ENCODE data around the gene MAPK6. TPM values are rescaled to one million over a fixed set of nuclear protein-coding genes. Genes with fewer than 3 reads are reported as not detected.
A peak's percentile ranks its signal among the peaks of the same experiment; 100 is the strongest.

Gene MAPK6
- total and polyA plus RNA-seq, 9 of the 15 experiments (the other 6 are each of a cell fraction or from before 2014, with no cell fraction given) = 28.5 to 97.1 (median 74.0) TPM

GRCh38 chr15:52057996-52058395 is 39.0 kb downstream of the MAPK6 start (continued):
- TF ChIP-seq HES1 (IDR thresholded peaks at IDR 0.05; ENCODE audit: low read depth) = no peak
- TF ChIP-seq KDM1A (IDR thresholded peaks at IDR 0.05) = no peak
- no peak for TF ChIP-seq ZNF551 (CRISPR knock-in tag; IDR thresholded peaks at IDR 0.05)
- no peak for TF ChIP-seq HDAC1 (IDR thresholded peaks at IDR 0.05)
- TF ChIP-seq PBX2 (CRISPR knock-in tag; IDR thresholded peaks at IDR 0.05; ENCODE audit: low read depth) = no peak
- TF ChIP-seq PBX2 (tag; conservative IDR thresholded peaks at IDR 0.05; ENCODE audit: low read depth) = no peak

GRCh38 chr15:52060501-52060900 is 41.5 kb downstream of the MAPK6 start:
- peaks cover 95% of the 10 kb centered on the region for H3K36me3 ChIP-seq (ENCODE audit: control insufficient read depth, insufficient read depth, low read length)
- in situ Hi-C loops (cut with MboI) (no loop called here), intact Hi-C loops (cut with micrococcal nuclease) (no loop called here)
- 50% methylated on average over 1 of the region's 1 CpG for WGBS (ENCODE audit: insufficient coverage, low coverage, missing lambda C conversion rate)
- no peak for TF ChIP-seq CEBPG (CRISPR knock-in tag; IDR thresholded peaks at IDR 0.05)
- peak in 1 of 2 experiments; percentile 40; a peak in 1 of 4 replicates for TF ChIP-seq CEBPG (tag; conservative IDR thresholded peaks at IDR 0.05 in 1 of 2, IDR thresholded peaks at IDR 0.05 in 1 of 2)
- no peak for TF ChIP-seq E2F8 (IDR thresholded peaks at IDR 0.05; ENCODE audit: low read depth, partially characterized antibody)
- peak; percentile 38; the same call in 1 of the 2 replicates for TF ChIP-seq HMBOX1 (IDR thresholded peaks at IDR 0.05)
- no peak overlapping the region for H3K4me2 ChIP-seq (ENCODE audit: insufficient read depth, low read length)
- CTCF ChIA-PET (ENCODE audit: low intra/inter-chr PET ratio) = no interaction called here
- DNase-seq (ENCODE audit: extremely low read depth in 1 of 4, low spot score in 3 of 4) = no peak
- no peaks in the 10 kb centered on the region for H3K4me1 ChIP-seq (replicated peaks in 1 of 2; ENCODE audit: control insufficient read depth in 2 of 2, insufficient read depth in 2 of 2, low read length in 2 of 2)
- BruUV-seq (replicated peaks) = no TSS peak
- H3K27me3 ChIP-seq (ENCODE audit: control insufficient read depth in 2 of 2, insufficient read depth in 2 of 2, low read length in 2 of 2) = no peaks in the 10 kb centered on the region
- ATAC-seq = no peak
- peaks cover 3% of the 10 kb centered on the region; the same call in 1 of the 3 replicates for H3K79me2 ChIP-seq (ENCODE audit: control insufficient read depth, insufficient read depth, low read length)
- 0 out of 2 replicates have a peak, but pooled peaks cover 4% of the 10 kb centered on the region for H4K20me1 ChIP-seq (replicated peaks; ENCODE audit: control insufficient read depth, insufficient read depth, low read length)
- no peak overlapping the region for H3K9ac ChIP-seq (ENCODE audit: insufficient read depth in 1 of 2, low read depth in 2 of 2, low read length in 2 of 2)
- H3K9me3 ChIP-seq (replicated peaks; ENCODE audit: control insufficient read depth, insufficient read depth, low read depth, low read length) = no peaks in the 10 kb centered on the region; the same call in 1 of the 2 replicates
- no peak overlapping the region for H2AFZ ChIP-seq (ENCODE audit: low read depth, low read length)
- H3K27ac ChIP-seq (ENCODE audit: extremely low read depth, low read depth, low read length) = no peak overlapping the region
- no peak overlapping the region for H3K4me3 ChIP-seq
- no peak for FAIRE-seq
- POLR2A ChIA-PET = interaction anchor here (0.7 to 1.9 kb wide), 2 partner anchors 9 kb away, joined by 3 to 7 read pairs; no protein-coding TSS in a partner anchor
- no peaks in the 10 kb centered on the region for H3K9me1 ChIP-seq (ENCODE audit: control insufficient read depth, insufficient read depth, low read length)

Measured in K562 (cell line).